Mucosa of rectum (tissue), 2 donors: ENCODE results near the gene PODNL1.

ENCODE experiments used
- H3K27ac ChIP-seq, 2 donors: one replicate each; pipeline ENCODE4 v1.7.0; 2013; ENCODE audit warnings: inconsistent platforms in 2 of 2, low read depth in 2 of 2, low read length in 2 of 2
- H3K27me3 ChIP-seq, 2 donors: one replicate each; pipeline ENCODE4 v1.7.0; 2013; ENCODE audit warnings: low read length in 2 of 2; ENCODE audit not compliant: control insufficient read depth in 2 of 2, insufficient read depth in 2 of 2
- H3K36me3 ChIP-seq, 2 donors: one replicate each; pipeline ENCODE4 v1.7.0; 2013; ENCODE audit warnings: low read length in 2 of 2; ENCODE audit not compliant: control insufficient read depth in 2 of 2, insufficient read depth in 2 of 2
- H3K4me1 ChIP-seq, 2 donors: one replicate each; pipeline ENCODE4 v1.7.0; 2013; ENCODE audit warnings: low read length in 2 of 2, mild to moderate bottlenecking in 1 of 2; ENCODE audit not compliant: control insufficient read depth in 2 of 2, insufficient read depth in 2 of 2
- H3K4me3 ChIP-seq, 2 donors: one replicate each; pipeline ENCODE4 v1.7.0; 2013; ENCODE audit warnings: low read length in 2 of 2
- H3K9ac ChIP-seq, 2 donors: one replicate each; pipeline ENCODE4 v1.7.0; 2013; ENCODE audit warnings: low read length in 2 of 2, low read depth in 1 of 2, mild to moderate bottlenecking in 1 of 2
- H3K9me3 ChIP-seq, 2 donors: one replicate each; pipeline ENCODE4 v1.7.0; 2013; ENCODE audit warnings: low read length in 2 of 2; ENCODE audit not compliant: control insufficient read depth in 2 of 2
- donor health status: healthy.
- donor health status: Normal muscosa, but diverticular disease.

Gene PODNL1

GRCh38 chr19:13958043-13958442 is 19.8 kb upstream of the PODNL1 start:
- Histone ChIP-seq H3K9me3 (no peaks in the 10 kb centered on the region), H3K4me1 (peaks cover 8 to 9% of the 10 kb centered on the region in 2 donors), H3K4me3 (no peak overlapping the region), H3K9ac (no peak overlapping the region), H3K27ac (no peak overlapping the region), H3K36me3 (peaks cover 38 to 50% of the 10 kb centered on the region in 2 donors), H3K27me3 (no peaks in the 10 kb centered on the region)

- no peak overlapping the region for H3K4me3 ChIP-seq
- H3K9ac ChIP-seq: no peak overlapping the region
- H3K27me3 ChIP-seq: no peaks in the 10 kb centered on the region
- peaks cover 38 to 50% of the 10 kb centered on the region in 2 donors for H3K36me3 ChIP-seq
- H3K4me1 ChIP-seq: peaks cover 9 to 11% of the 10 kb centered on the region in 2 donors
- no peak overlapping the region for H3K27ac ChIP-seq
- H3K9me3 ChIP-seq: no peaks in the 10 kb centered on the region
Observed at GRCh38 chr19:13957051-13957450, 18.8 kb upstream of the PODNL1 start.

- no peaks in the 10 kb centered on the region for H3K27me3 ChIP-seq
- no peak overlapping the region for H3K9ac ChIP-seq
- H3K27ac ChIP-seq: no peak overlapping the region
- H3K4me3 ChIP-seq: no peak overlapping the region
- peaks cover 11% of the 10 kb centered on the region in 2 donors for H3K4me1 ChIP-seq
- peaks cover 38 to 50% of the 10 kb centered on the region in 2 donors for H3K36me3 ChIP-seq
- H3K9me3 ChIP-seq: no peaks in the 10 kb centered on the region
Observed at GRCh38 chr19:13956365-13956744, 18.1 kb upstream of the PODNL1 start.

GRCh38 chr19:13955662-13956364 is 17.6 kb upstream of the PODNL1 start:
- Histone ChIP-seq H3K4me1 (peaks cover 11% of the 10 kb centered on the region in 2 donors), H3K9me3 (no peaks in the 10 kb centered on the region), H3K27ac (no peak overlapping the region), H3K9ac (no peak overlapping the region), H3K36me3 (peaks cover 36 to 49% of the 10 kb centered on the region in 2 donors), H3K27me3 (no peaks in the 10 kb centered on the region), H3K4me3 (no peak overlapping the region)

- Histone ChIP-seq H3K27ac (no peak overlapping the region), H3K36me3 (peaks cover 26 to 39% of the 10 kb centered on the region in 2 donors), H3K9ac (no peak overlapping the region), H3K4me3 (no peak overlapping the region), H3K9me3 (no peaks in the 10 kb centered on the region), H3K4me1 (peaks cover 11% of the 10 kb centered on the region in 2 donors), H3K27me3 (no peaks in the 10 kb centered on the region)
Observed at GRCh38 chr19:13954185-13954584, 16.0 kb upstream of the PODNL1 start.

GRCh38 chr19:13952931-13953531 is 14.8 kb upstream of the PODNL1 start:
- Histone ChIP-seq H3K27ac (peak overlapping the region; percentile 74 to 76), H3K27me3 (no peaks in the 10 kb centered on the region), H3K9me3 (no peaks in the 10 kb centered on the region), H3K9ac (peak overlapping the region; percentile 80 to 90), H3K4me3 (peak overlapping the region; percentile 84 to 88), H3K4me1 (peaks cover 11% of the 10 kb centered on the region in 2 donors), H3K36me3 (peaks cover 19 to 31% of the 10 kb centered on the region in 2 donors)

- H3K27ac ChIP-seq: peak within 1 kb of the TSS; percentile 76 to 85
- no peaks in the 10 kb centered on the region for H3K9me3 ChIP-seq
- H3K4me1 ChIP-seq: peaks cover 11% of the 10 kb centered on the region in 2 donors
- no peaks in the 10 kb centered on the region for H3K27me3 ChIP-seq
- H3K4me3 ChIP-seq: peak within 1 kb of the TSS; percentile 84 to 88
- peaks cover 19 to 25% of the 10 kb centered on the region in 2 donors for H3K36me3 ChIP-seq
- H3K9ac ChIP-seq: peak within 1 kb of the TSS; percentile 80 to 90
Observed at GRCh38 chr19:13952154-13952930, 14.1 kb upstream of the PODNL1 start, which contains the start of gene DCAF15. TSS of gene DCAF15 (plus strand) at chr19:13952509. CDS start at chr19:13952513, 4 bp downstream.

GRCh38 chr19:13951799-13952153 is 13.6 kb upstream of the PODNL1 start:
- Histone ChIP-seq H3K4me3 (peak overlapping the region; percentile 25 to 71), H3K36me3 (peaks cover 19% of the 10 kb centered on the region in 2 donors), H3K9ac (no peak overlapping the region), H3K27me3 (no peaks in the 10 kb centered on the region), H3K9me3 (no peaks in the 10 kb centered on the region), H3K27ac (no peak overlapping the region), H3K4me1 (peaks cover 11% of the 10 kb centered on the region in 2 donors)

GRCh38 chr19:13951043-13951442 is 12.8 kb upstream of the PODNL1 start:
- Histone ChIP-seq H3K27me3 (no peaks in the 10 kb centered on the region), H3K9me3 (no peaks in the 10 kb centered on the region), H3K4me1 (peaks cover 11% of the 10 kb centered on the region in 2 donors), H3K27ac (no peak overlapping the region), H3K4me3 (no peak overlapping the region), H3K36me3 (peaks cover 12 to 13% of the 10 kb centered on the region in 2 donors), H3K9ac (no peak overlapping the region)

- Histone ChIP-seq H3K27ac (no peak overlapping the region), H3K4me1 (no peaks in the 10 kb centered on the region), H3K9me3 (no peaks in the 10 kb centered on the region), H3K9ac (no peak overlapping the region), H3K36me3 (no peaks in the 10 kb centered on the region), H3K27me3 (no peaks in the 10 kb centered on the region), H3K4me3 (no peak overlapping the region)
Observed at GRCh38 chr19:13946414-13946813, 8.2 kb upstream of the PODNL1 start.
